Measurements from ENCODE around the gene GUCD1.

DNA sequence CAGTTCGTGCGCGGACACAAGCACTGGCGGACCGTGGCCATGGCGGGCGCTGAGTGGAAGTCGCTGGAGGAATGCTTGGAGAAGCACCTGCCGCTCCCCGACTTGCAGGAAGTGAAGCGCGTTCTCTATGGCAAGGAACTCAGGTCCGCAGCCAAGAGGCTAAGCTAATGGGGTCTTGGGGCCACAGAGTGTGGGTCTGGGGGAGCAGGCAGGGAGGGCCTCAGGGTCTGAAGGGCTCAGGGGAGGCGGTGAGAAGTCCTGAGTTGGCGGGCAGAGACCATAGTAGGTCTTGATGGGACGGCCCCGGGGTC is 59.6 kb downstream of the GUCD1 start:
- TF ChIP-seq, protein P1, sequence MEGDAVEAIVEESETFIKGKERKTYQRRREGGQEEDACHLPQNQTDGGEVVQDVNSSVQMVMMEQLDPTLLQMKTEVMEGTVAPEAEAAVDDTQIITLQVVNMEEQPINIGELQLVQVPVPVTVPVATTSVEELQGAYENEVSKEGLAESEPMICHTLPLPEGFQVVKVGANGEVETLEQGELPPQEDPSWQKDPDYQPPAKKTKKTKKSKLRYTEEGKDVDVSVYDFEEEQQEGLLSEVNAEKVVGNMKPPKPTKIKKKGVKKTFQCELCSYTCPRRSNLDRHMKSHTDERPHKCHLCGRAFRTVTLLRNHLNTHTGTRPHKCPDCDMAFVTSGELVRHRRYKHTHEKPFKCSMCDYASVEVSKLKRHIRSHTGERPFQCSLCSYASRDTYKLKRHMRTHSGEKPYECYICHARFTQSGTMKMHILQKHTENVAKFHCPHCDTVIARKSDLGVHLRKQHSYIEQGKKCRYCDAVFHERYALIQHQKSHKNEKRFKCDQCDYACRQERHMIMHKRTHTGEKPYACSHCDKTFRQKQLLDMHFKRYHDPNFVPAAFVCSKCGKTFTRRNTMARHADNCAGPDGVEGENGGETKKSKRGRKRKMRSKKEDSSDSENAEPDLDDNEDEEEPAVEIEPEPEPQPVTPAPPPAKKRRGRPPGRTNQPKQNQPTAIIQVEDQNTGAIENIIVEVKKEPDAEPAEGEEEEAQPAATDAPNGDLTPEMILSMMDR (IDR thresholded peaks at IDR 0.05; ENCODE audit: low read depth, low read length), result no peak
- no peak for TF ChIP-seq POLR2A (IDR thresholded peaks at IDR 0.05; ENCODE audit: extremely low read depth, insufficient read length)
- TF ChIP-seq, protein P2, sequence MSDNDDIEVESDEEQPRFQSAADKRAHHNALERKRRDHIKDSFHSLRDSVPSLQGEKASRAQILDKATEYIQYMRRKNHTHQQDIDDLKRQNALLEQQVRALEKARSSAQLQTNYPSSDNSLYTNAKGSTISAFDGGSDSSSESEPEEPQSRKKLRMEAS (IDR thresholded peaks at IDR 0.05; ENCODE audit: low read depth, low read length), result no peak

Data from NB4 (cell line).